Vagina (tissue), 2 donors: ENCODE measurements around the gene PEX11B. TPM values are rescaled to one million over a fixed set of nuclear protein-coding genes. Genes with fewer than 3 reads are reported as not detected.

Experiments used
- DNase-seq, 2 donors: peaks; one replicate each; pipeline ENCODE4 v3.0.0-alpha.2; 2017; ENCODE audit errors: extremely low spot score in 2 of 2
- H3K27ac ChIP-seq: fragments of 200-600 bp; sonication (generic); one replicate; pipeline ENCODE4 v1.5.1; 2019
- H3K27me3 ChIP-seq: fragments of 200-600 bp; sonication (generic); one replicate; pipeline ENCODE4 v1.5.1; 2019
- H3K36me3 ChIP-seq, 2 donors: fragments of 200-600 bp; sonication (generic); one replicate each; pipeline ENCODE4 v1.5.1; 2017 to 2019
- H3K4me1 ChIP-seq: fragments of 200-600 bp; sonication (generic); one replicate; pipeline ENCODE4 v1.5.1; 2019
- H3K4me3 ChIP-seq, 2 donors: fragments of 200-600 bp; sonication (generic); 1 replicate in 1 of 2; 2 replicates in 1 of 2; pipeline ENCODE4 v1.5.1; 2016 to 2019
- H3K9me3 ChIP-seq: fragments of 200-600 bp; sonication (generic); one replicate; pipeline ENCODE4 v1.5.1; 2019
- CTCF ChIP-seq, 3 experiments: fragments of 450-650 bp in 2 of 3; fragments of 200-600 bp in 1 of 3; sonication (generic) in 1 of 3; IDR thresholded peaks; one replicate each; pipeline ENCODE4 v1.5.1; 2017 to 2019; ENCODE audit warnings: antibody characterized with exemption in 3 of 3, mild to moderate bottlenecking in 2 of 3, moderate library complexity in 2 of 3
- POLR2A ChIP-seq, 2 donors: fragments of 450-650 bp; IDR thresholded peaks; one replicate each; pipeline ENCODE4 v1.6.1; 2017; ENCODE audit warnings: antibody characterized with exemption in 2 of 2, mild to moderate bottlenecking in 2 of 2, moderate library complexity in 2 of 2
- POLR2AphosphoS5 ChIP-seq, 2 donors: sonication (generic); formaldehyde crosslinking; IDR thresholded peaks; one replicate each; pipeline ENCODE4 v1.9.0; 2017; ENCODE audit warnings: antibody characterized with exemption in 2 of 2, mild to moderate bottlenecking in 2 of 2, low read depth in 1 of 2; ENCODE audit not compliant: insufficient read depth in 1 of 2
- intact Hi-C: fragments of 100-400 bp; cut with DNase I; formaldehyde crosslinking; loops from one replicate; pipeline ENCODE4 v1.15.1; 2023
- total RNA-seq: library from RNA; depleted of rRNA; stranded (reverse); fragments of >200 nt; gene quantifications from one replicate; pipeline ENCODE4 v1.2.3, GENCODE V29; 2016

PEX11B gene
- total RNA-seq, 1 donor from 2014 or later, result 23.6 TPM

GRCh38 chr1:145863282-145864018, 55.1 kb downstream of the PEX11B start:
- TF ChIP-seq POLR2A (IDR thresholded peaks at IDR 0.05) (no peak), CTCF (IDR thresholded peaks at IDR 0.05) (no peak), POLR2AphosphoS5 (IDR thresholded peaks at IDR 0.05; ENCODE audit: insufficient read depth in 1 of 2, low read depth in 1 of 2) (no peak)
- no peaks in the 10 kb centered on the region for H3K9me3 ChIP-seq
- no peaks in the 10 kb centered on the region for H3K36me3 ChIP-seq
- intact Hi-C loops, result no loop called here
- no peaks in the 10 kb centered on the region for H3K27me3 ChIP-seq
- peaks cover 5% of the 10 kb centered on the region for H3K4me1 ChIP-seq
- H3K27ac ChIP-seq, result no peak overlapping the region
- no peak overlapping the region for H3K4me3 ChIP-seq
- no peak for DNase-seq

Other genes with a start within 250 kb of the PEX11B start
- gene PDZK1, start 211.3 kb downstream of the PEX11B start, total RNA-seq, result 0.49 TPM
- 0.49 TPM for gene CD160, start 199.2 kb downstream of the PEX11B start, total RNA-seq
- 16.2 TPM for gene RNF115, start 94.6 kb downstream of the PEX11B start, total RNA-seq
- gene POLR3C, start 94.5 kb downstream of the PEX11B start, total RNA-seq, result 34.6 TPM
- 2.5 TPM for gene NUDT17, start 73.1 kb downstream of the PEX11B start, total RNA-seq
- gene PIAS3, start 59.6 kb downstream of the PEX11B start, total RNA-seq, result 40.5 TPM
- 17.9 TPM for gene ANKRD35, start 32.9 kb downstream of the PEX11B start, total RNA-seq
- gene ITGA10, start 8.7 kb downstream of the PEX11B start, total RNA-seq, result 6.1 TPM
- gene RBM8A, start 8.8 kb upstream of the PEX11B start, total RNA-seq, result 93.3 TPM
- gene LIX1L, start 39.3 kb upstream of the PEX11B start, total RNA-seq, result 25.0 TPM
- 1.7 TPM for gene ANKRD34A, start 45.9 kb upstream of the PEX11B start, total RNA-seq
- 15.0 TPM for gene POLR3GL, start 46.0 kb upstream of the PEX11B start, total RNA-seq
- gene TXNIP, start 77.9 kb upstream of the PEX11B start, total RNA-seq, result 1,858 TPM
- not detected for gene HJV, start 103.0 kb upstream of the PEX11B start, total RNA-seq
- gene NBPF10, start 226.1 kb upstream of the PEX11B start, total RNA-seq, result 2.5 TPM